CD4-positive, alpha-beta T cell treated with Interleukin-15 for 1 hour (primary cell): ENCODE measurements around the gene RGL4.

Experiments
- DNase-seq: peaks from one replicate; pipeline ENCODE4 v3.0.0-alpha.2; 2020

Gene RGL4

GRCh38 chr22:23681026-23681809, 9.6 kb upstream of the RGL4 start:
- DNase-seq = no peak

GRCh38 chr22:23682077-23682476, 8.7 kb upstream of the RGL4 start:
- DNase-seq = no peak

GRCh38 chr22:23682827-23683355, 7.9 kb upstream of the RGL4 start:
- DNase-seq = no peak

GRCh38 chr22:23683545-23683944, 7.3 kb upstream of the RGL4 start:
- DNase-seq = no peak

- no peak for DNase-seq
These were observed 6.8 kb upstream of the RGL4 start for GRCh38 chr22:23684026-23684425.

GRCh38 chr22:23684561-23685031, 6.2 kb upstream of the RGL4 start:
- DNase-seq = no peak

GRCh38 chr22:23685205-23685784, 5.5 kb upstream of the RGL4 start:
- DNase-seq = no peak

- DNase-seq = no peak
These were observed 4.3 kb upstream of the RGL4 start for GRCh38 chr22:23686416-23687024.

- no peak for DNase-seq
These were observed 2.7 kb upstream of the RGL4 start for GRCh38 chr22:23688121-23688520.

- DNase-seq = no peak
These were observed 2.2 kb upstream of the RGL4 start for GRCh38 chr22:23688571-23688970.

GRCh38 chr22:23689414-23689813, 1.4 kb upstream of the RGL4 start:
- DNase-seq = no peak

GRCh38 chr22:23691748-23692423, 1.1 kb downstream of the RGL4 start:
- no peak for DNase-seq

GRCh38 chr22:23692598-23693291, 1.9 kb downstream of the RGL4 start:
- DNase-seq = no peak

- DNase-seq = no peak
These were observed 3.3 kb downstream of the RGL4 start for GRCh38 chr22:23693979-23694680.

GRCh38 chr22:23695141-23695540, 4.3 kb downstream of the RGL4 start:
- DNase-seq = no peak

- DNase-seq = no peak
These were observed 4.9 kb downstream of the RGL4 start for GRCh38 chr22:23695571-23696325.

GRCh38 chr22:23696326-23696851, 5.6 kb downstream of the RGL4 start:
- peak; percentile 87 for DNase-seq

- DNase-seq = no peak
These were observed 6.5 kb downstream of the RGL4 start for GRCh38 chr22:23697031-23697970.

- no peak for DNase-seq
These were observed 7.3 kb downstream of the RGL4 start for GRCh38 chr22:23698094-23698493.
